Ascending aorta (tissue), 2 donors: ENCODE data around the gene AP2A2. TPM values are rescaled to one million over a fixed set of nuclear protein-coding genes. Genes with fewer than 3 reads are reported as not detected.
A peak's percentile ranks its signal among the peaks of the same experiment; 100 is the strongest.

Experiments used
- DNase-seq, 2 donors: peaks; one replicate each; pipeline ENCODE4 v3.0.0-alpha.2; 2019; ENCODE audit warnings: low spot score in 2 of 2
- H3K27ac ChIP-seq, 2 donors: fragments of 200-600 bp; sonication (generic); one replicate each; pipeline ENCODE4 v1.5.1; 2016 to 2017; ENCODE audit warnings: mild to moderate bottlenecking in 1 of 2
- H3K27me3 ChIP-seq: fragments of 200-600 bp; sonication (generic); one replicate; pipeline ENCODE4 v1.5.1; 2017
- H3K36me3 ChIP-seq, 2 donors: fragments of 200-600 bp; sonication (generic); one replicate each; pipeline ENCODE4 v1.5.1; 2016
- H3K4me1 ChIP-seq, 2 donors: fragments of 200-600 bp; sonication (generic); one replicate each; pipeline ENCODE4 v1.5.1; 2016 to 2017; ENCODE audit warnings: mild to moderate bottlenecking in 1 of 2
- H3K4me3 ChIP-seq, 2 donors: fragments of 200-600 bp; sonication (generic); one replicate each; pipeline ENCODE4 v1.5.1; 2016 to 2017; ENCODE audit warnings: mild to moderate bottlenecking in 1 of 2
- H3K9me3 ChIP-seq, 2 donors: fragments of 200-600 bp; sonication (generic); one replicate each; pipeline ENCODE4 v1.5.1; 2016
- intact Hi-C: fragments of 100-400 bp; cut with DNase I; formaldehyde crosslinking; loops from one replicate; pipeline ENCODE4 v1.15.1; 2023
- total RNA-seq: library from RNA; depleted of rRNA; stranded (reverse); fragments of >200 nt; gene quantifications from one replicate; pipeline ENCODE4 v1.1.0, GENCODE V29; 2016
- TF ChIP-seq, protein P1 (sequence below), 3 experiments: fragments of 200-600 bp in 2 of 3; fragments of 450-650 bp in 1 of 3; sonication (generic) in 2 of 3; IDR thresholded peaks; one replicate each; pipeline ENCODE4 v1.5.1; 2016 to 2019; ENCODE audit warnings: antibody characterized with exemption in 3 of 3, mild to moderate bottlenecking in 1 of 3, moderate library complexity in 1 of 3

The AP2A2 gene
- total RNA-seq, 1 donor from 2014 or later = 118 TPM

DNA sequence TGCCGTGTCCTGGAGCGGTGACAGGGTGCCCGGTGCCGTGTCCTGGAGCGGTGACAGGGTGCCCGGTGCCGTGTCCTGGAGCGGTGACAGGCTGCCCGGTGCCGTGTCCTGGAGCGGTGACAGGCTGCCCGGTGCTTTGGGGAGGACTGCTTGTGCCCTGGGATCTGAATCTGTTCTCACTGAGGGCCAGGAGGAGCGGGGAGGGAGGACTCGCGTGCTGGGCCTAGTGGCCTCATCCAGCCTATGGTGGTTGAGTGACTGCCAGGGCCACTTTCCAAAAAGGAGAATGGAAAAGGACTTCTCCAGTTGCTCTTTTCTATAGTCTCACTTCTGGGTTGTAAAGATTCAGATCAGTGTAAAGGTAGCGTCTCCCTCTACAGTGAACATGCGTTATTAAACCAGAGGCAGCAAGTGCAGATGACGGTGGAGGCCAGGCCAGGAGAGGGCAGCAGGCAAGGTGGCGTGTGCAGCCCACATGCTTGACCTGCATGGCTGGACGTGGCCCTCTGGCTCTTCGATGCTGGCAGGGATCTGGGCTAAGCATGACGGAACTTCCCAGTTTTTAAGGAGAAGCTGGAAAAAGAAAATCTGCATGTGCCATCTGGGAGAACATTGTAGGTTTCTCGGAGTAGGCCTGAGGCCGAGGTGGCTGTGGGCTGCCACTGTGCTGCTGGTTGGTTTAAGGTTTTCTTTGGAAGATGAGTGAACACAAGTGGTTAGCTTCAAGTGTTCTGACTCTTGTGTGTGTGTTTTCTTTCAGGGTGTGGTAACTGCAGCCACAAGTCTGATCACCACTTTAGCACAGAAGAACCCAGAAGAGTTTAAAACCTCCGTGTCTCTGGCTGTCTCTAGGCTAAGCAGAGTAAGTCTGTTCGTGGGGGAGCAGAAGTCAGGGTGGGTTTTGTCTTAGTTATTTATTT is 55.0 kb downstream of the AP2A2 start:
- intact Hi-C loops = no loop called here
- TF ChIP-seq, protein P1, sequence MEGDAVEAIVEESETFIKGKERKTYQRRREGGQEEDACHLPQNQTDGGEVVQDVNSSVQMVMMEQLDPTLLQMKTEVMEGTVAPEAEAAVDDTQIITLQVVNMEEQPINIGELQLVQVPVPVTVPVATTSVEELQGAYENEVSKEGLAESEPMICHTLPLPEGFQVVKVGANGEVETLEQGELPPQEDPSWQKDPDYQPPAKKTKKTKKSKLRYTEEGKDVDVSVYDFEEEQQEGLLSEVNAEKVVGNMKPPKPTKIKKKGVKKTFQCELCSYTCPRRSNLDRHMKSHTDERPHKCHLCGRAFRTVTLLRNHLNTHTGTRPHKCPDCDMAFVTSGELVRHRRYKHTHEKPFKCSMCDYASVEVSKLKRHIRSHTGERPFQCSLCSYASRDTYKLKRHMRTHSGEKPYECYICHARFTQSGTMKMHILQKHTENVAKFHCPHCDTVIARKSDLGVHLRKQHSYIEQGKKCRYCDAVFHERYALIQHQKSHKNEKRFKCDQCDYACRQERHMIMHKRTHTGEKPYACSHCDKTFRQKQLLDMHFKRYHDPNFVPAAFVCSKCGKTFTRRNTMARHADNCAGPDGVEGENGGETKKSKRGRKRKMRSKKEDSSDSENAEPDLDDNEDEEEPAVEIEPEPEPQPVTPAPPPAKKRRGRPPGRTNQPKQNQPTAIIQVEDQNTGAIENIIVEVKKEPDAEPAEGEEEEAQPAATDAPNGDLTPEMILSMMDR (IDR thresholded peaks at IDR 0.05) = peak in 1 of 3 experiments; percentile 28

DNA sequence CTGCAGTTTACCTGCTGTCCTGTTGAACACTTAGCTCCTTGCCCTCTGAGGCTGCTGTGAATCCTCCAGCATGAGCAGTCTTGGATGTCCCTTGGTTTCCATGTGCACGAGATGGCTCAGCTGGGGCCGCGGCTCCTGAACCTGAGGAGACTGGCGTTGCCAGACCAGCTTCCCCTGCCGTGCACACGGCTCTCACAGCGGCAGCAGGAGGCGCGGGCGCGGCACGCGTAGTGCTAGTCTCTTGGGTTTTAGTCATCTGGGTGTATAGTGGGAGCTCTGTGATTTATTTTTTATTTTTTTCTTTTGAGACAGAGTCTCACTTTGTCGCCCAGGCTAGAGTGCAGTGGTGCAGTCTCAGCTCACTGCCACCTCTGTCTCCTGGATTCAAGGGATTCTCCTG is 56.1 kb downstream of the AP2A2 start:
- Histone ChIP-seq H3K36me3 (peaks cover 55 to 67% of the 10 kb centered on the region in 2 donors), H3K27me3 (no peaks in the 10 kb centered on the region), H3K9me3 (no peaks in the 10 kb centered on the region), H3K4me3 (no peak overlapping the region), H3K27ac (no peak overlapping the region), H3K4me1 (peaks cover 0 to 5% of the 10 kb centered on the region in 2 donors)
- no peak for DNase-seq
- intact Hi-C loops = no loop called here
- TF ChIP-seq, protein P1 (IDR thresholded peaks at IDR 0.05) = no peak

More for the DNA sequence above, 55.0 kb downstream of the AP2A2 start:
- Histone ChIP-seq H3K9me3 (no peaks in the 10 kb centered on the region), H3K27me3 (no peaks in the 10 kb centered on the region), H3K4me3 (no peak overlapping the region), H3K36me3 (peaks cover 49 to 62% of the 10 kb centered on the region in 2 donors), H3K27ac (peak overlapping the region; percentile 19 to 40), H3K4me1 (peaks cover 0 to 5% of the 10 kb centered on the region in 2 donors)
- no peak for DNase-seq

DNA sequence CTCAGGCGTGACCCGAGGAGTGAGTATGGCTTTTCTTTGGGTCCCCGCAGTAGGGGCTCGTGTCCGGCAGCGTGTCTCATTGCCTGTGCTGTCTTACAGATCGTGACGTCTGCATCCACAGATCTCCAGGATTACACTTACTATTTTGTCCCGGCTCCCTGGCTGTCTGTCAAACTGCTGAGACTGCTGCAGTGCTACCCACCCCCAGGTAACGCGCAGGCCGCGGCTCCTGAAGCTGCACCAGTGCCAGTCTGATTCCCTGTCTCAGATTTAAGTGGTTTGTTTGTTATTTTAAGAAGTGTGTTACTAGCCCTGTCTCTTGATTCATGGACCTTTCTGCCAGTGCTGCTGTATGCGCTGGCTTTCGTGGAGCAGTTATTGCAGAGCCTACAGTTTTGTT is 58.9 kb downstream of the AP2A2 start:
- H3K4me1 ChIP-seq = peaks cover 0 to 5% of the 10 kb centered on the region in 2 donors
- intact Hi-C loops = no loop called here
- no peak overlapping the region for H3K27ac ChIP-seq
- no peaks in the 10 kb centered on the region for H3K9me3 ChIP-seq
- H3K27me3 ChIP-seq = no peaks in the 10 kb centered on the region
- TF ChIP-seq, protein P1 (IDR thresholded peaks at IDR 0.05) = no peak
- no peak overlapping the region for H3K4me3 ChIP-seq
- H3K36me3 ChIP-seq = peaks cover 58 to 76% of the 10 kb centered on the region in 2 donors
- DNase-seq = no peak

DNA sequence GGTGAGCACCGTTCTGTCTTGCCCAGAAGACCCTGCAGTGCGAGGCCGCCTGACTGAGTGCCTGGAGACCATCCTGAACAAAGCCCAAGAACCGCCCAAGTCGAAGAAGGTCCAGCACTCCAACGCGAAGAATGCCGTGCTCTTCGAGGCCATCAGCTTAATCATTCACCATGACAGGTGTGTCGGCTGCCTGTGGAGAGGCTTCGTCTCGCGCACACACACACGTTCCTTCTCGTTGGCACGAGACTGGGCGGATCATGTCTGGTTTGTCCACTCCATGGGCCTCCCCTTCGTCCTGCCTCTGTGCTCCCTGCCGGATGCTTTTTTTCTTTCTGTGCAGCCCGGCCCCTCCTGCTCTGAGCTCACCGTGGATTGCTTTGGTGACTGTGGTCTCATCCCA is 59.7 kb downstream of the AP2A2 start:
- Histone ChIP-seq H3K4me1 (peaks cover 0 to 5% of the 10 kb centered on the region in 2 donors), H3K27ac (no peak overlapping the region), H3K36me3 (peaks cover 63 to 81% of the 10 kb centered on the region in 2 donors), H3K27me3 (no peaks in the 10 kb centered on the region), H3K4me3 (no peak overlapping the region), H3K9me3 (no peaks in the 10 kb centered on the region)
- TF ChIP-seq, protein P1 (IDR thresholded peaks at IDR 0.05) = no peak
- intact Hi-C loops = no loop called here
- DNase-seq = no peak

DNA sequence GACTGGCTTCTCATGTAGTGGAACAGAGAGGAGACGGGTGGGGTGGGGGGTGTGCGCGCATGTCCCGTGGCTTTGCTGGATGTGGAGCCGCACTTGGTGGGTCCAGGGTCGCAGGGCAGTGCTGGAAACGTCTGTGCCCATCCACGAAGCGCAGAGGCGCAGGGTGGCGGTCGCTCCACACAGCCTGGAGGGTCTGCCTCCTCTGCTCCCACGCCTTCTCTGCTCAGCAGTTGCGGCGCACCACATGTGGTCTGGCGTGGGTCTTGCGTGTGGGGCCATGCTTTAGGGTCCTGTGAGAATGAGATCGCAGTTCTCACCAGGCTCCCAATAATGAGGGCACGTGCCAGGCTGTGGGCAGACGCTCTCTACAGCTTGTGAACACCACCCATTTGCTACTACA is 60.2 kb downstream of the AP2A2 start:
- H3K27ac ChIP-seq = no peak overlapping the region
- no peak for DNase-seq
- peaks cover 0 to 1% of the 10 kb centered on the region in 2 donors for H3K4me1 ChIP-seq
- TF ChIP-seq, protein P1 (IDR thresholded peaks at IDR 0.05) = no peak
- H3K9me3 ChIP-seq = no peaks in the 10 kb centered on the region
- no peak overlapping the region for H3K4me3 ChIP-seq
- peaks cover 63 to 81% of the 10 kb centered on the region in 2 donors for H3K36me3 ChIP-seq
- intact Hi-C loops = no loop called here
- no peaks in the 10 kb centered on the region for H3K27me3 ChIP-seq
